OCI-LY7 (cell line): Measurements from ENCODE around the gene HPGDS. TPM values are rescaled to one million over a fixed set of nuclear protein-coding genes. Genes with fewer than 3 reads are reported as not detected.
"Not testable (repeated sequence)": the region's sequence is repeated elsewhere in the genome, so short reads cannot be mapped to it uniquely, and the experiment has no call there.

ENCODE experiments used
- BruUV-seq: library from RNA; stranded (reverse); fragments of 400-500 nt; replicated peaks from 2 replicates; lab custom pipeline; 2021; lab: Mats Ljungman, UMichigan
- CTCF ChIA-PET: fragments of 300-600 bp; sonication (Branson Sonifier 250); formaldehyde crosslinking; loops from one replicate; lab custom pipeline; 2022; ENCODE audit warnings: antibody characterized with exemption; ENCODE audit not compliant: unreplicated experiment; lab: Charles Lee
- POLR2A ChIA-PET: fragments of 300-600 bp; sonication (Branson Sonifier 250); formaldehyde crosslinking; loops from one replicate; lab custom pipeline; 2022; ENCODE audit warnings: antibody characterized with exemption; lab: Charles Lee
- DNase-seq: peaks from one replicate; pipeline ENCODE4 v3.0.0-alpha.2; 2015; ENCODE audit warnings: low spot score
- H2AFZ ChIP-seq: fragments of 200-600 bp; sonication (generic), shearing (Covaris generic); 2 replicates; pipeline ENCODE4 v1.6.1; 2014; ENCODE audit warnings: mild to moderate bottlenecking, antibody characterized with exemption, low read length, moderate library complexity
- H3K27ac ChIP-seq: fragments of 200-600 bp; sonication (generic); 2 replicates; pipeline ENCODE4 v1.5.1; 2014; ENCODE audit warnings: mixed run types, low read depth, mild to moderate bottlenecking, moderate library complexity, low read length, inconsistent platforms; ENCODE audit not compliant: poor library complexity, severe bottlenecking
- H3K36me3 ChIP-seq: fragments of 200-600 bp; sonication (generic); 2 replicates; pipeline ENCODE4 v1.6.1; 2014; ENCODE audit warnings: mild to moderate bottlenecking, antibody characterized with exemption, low read length, moderate library complexity, mixed read lengths; ENCODE audit not compliant: insufficient read depth
- H3K4me1 ChIP-seq: fragments of 200-600 bp; sonication (generic); 2 replicates; pipeline ENCODE4 v1.5.1; 2014; ENCODE audit warnings: mild to moderate bottlenecking, low read length; ENCODE audit not compliant: insufficient read depth, poor library complexity, severe bottlenecking
- H3K4me2 ChIP-seq: fragments of 200-600 bp; sonication (generic); 2 replicates; pipeline ENCODE4 v1.6.1; 2014; ENCODE audit warnings: mild to moderate bottlenecking, low read length
- H3K4me3 ChIP-seq: fragments of 200-600 bp; sonication (generic); 2 replicates; pipeline ENCODE4 v1.5.1; 2014; ENCODE audit warnings: mild to moderate bottlenecking, low read depth, low read length; ENCODE audit not compliant: poor library complexity, severe bottlenecking
- H3K79me2 ChIP-seq: fragments of 200-600 bp; sonication (generic); 2 replicates; pipeline ENCODE4 v1.6.1; 2016; ENCODE audit warnings: low read depth, mild to moderate bottlenecking, low read length, moderate library complexity, mixed read lengths; ENCODE audit not compliant: insufficient read depth
- H3K9me2 ChIP-seq: fragments of 200-600 bp; sonication (generic); 2 replicates; pipeline ENCODE4 v1.6.1; 2016; ENCODE audit warnings: mild to moderate bottlenecking, low read length, mixed read lengths; ENCODE audit not compliant: insufficient read depth
- H3K9me3 ChIP-seq: fragments of 200-600 bp; sonication (generic); 2 replicates; pipeline ENCODE4 v1.6.1; 2014; ENCODE audit warnings: mild to moderate bottlenecking, mixed run types, low read length, mixed read lengths
- H4K20me1 ChIP-seq: fragments of 200-600 bp; sonication (generic); 2 replicates; pipeline ENCODE4 v1.6.1; 2014; ENCODE audit warnings: mild to moderate bottlenecking, antibody characterized with exemption, low read length, moderate library complexity, mixed read lengths; ENCODE audit not compliant: insufficient read depth
- EZH2phosphoT487 ChIP-seq: fragments of 200-600 bp; sonication (generic); IDR thresholded peaks from 2 replicates; pipeline ENCODE4 v1.6.1; 2018; ENCODE audit warnings: low read depth, borderline replicate concordance, mild to moderate bottlenecking, mixed run types, antibody characterized with exemption, low read length, moderate library complexity, mixed read lengths
- intact Hi-C: fragments of 100-400 bp; cut with micrococcal nuclease; formaldehyde crosslinking; loops from one replicate; pipeline ENCODE4 v1.10.0; 2022; ENCODE audit not compliant: unreplicated experiment
- total RNA-seq, 2 experiments: library from RNA; depleted of rRNA in 1 of 2; stranded (reverse); fragments of >200 nt in 1 of 2; shearing (Covaris generic) in 1 of 2; gene quantifications; 2 replicates each; pipeline ENCODE4 v1.2.3, GENCODE V29; 2014 to 2022
- TF ChIP-seq, protein P1 (sequence below): fragments of 200-600 bp; sonication (generic); conservative IDR thresholded peaks from 2 replicates; pipeline ENCODE4 v1.5.1; 2014; ENCODE audit warnings: mild to moderate bottlenecking, antibody characterized with exemption, low read length, moderate library complexity, mixed read lengths

The HPGDS gene
- total RNA-seq, 2 experiments from 2014 or later, result not detected

DNA sequence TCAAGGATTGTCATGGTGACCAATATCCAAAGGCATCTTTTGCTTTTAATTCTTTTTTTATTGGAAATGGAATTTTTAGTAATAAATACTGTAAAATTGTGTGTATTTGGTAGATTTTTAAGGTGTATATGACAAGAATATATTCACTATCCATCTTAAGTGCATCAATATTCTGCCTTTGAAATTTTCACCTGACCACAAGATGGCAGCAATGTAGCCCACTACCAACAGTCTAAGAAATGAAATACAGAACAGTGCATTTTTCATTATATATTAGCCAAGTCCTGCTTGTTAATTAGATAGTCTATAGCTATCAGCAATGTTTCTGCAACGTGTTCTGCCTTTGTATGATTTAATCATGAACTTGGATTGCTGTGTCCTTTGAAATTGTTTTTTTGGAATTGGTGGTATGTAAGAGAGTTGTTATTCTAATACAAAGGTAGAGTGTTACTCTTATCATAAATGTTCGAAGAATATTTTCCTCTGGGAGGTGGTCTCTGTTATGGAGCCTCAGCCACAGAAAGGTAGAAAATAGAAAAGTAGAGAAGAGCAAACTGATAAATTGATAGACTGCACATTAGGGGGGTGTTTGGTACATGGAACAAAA, 38.2 kb downstream of the HPGDS start:
- intact Hi-C loops, result loop anchor here (2.0 to 5.0 kb wide), 2 partner anchors 86 to 293 kb away; no protein-coding TSS in a partner anchor
- H3K36me3 ChIP-seq, result no peaks in the 10 kb centered on the region
- no peaks in the 10 kb centered on the region for H3K9me3 ChIP-seq
- ChIA-PET CTCF (no interaction called here), POLR2A (interaction anchor here (0.5 to 0.9 kb wide), 2 partner anchors 44 to 121 kb away, joined by 3 read pairs; no protein-coding TSS in a partner anchor)
- no peak overlapping the region for H2AFZ ChIP-seq
- TF ChIP-seq, protein P1, sequence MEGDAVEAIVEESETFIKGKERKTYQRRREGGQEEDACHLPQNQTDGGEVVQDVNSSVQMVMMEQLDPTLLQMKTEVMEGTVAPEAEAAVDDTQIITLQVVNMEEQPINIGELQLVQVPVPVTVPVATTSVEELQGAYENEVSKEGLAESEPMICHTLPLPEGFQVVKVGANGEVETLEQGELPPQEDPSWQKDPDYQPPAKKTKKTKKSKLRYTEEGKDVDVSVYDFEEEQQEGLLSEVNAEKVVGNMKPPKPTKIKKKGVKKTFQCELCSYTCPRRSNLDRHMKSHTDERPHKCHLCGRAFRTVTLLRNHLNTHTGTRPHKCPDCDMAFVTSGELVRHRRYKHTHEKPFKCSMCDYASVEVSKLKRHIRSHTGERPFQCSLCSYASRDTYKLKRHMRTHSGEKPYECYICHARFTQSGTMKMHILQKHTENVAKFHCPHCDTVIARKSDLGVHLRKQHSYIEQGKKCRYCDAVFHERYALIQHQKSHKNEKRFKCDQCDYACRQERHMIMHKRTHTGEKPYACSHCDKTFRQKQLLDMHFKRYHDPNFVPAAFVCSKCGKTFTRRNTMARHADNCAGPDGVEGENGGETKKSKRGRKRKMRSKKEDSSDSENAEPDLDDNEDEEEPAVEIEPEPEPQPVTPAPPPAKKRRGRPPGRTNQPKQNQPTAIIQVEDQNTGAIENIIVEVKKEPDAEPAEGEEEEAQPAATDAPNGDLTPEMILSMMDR, result peak; percentile 87
- TF ChIP-seq EZH2phosphoT487, result no peak
- no peaks in the 10 kb centered on the region for H4K20me1 ChIP-seq
- peak; percentile 10 for DNase-seq
- H3K79me2 ChIP-seq, result no peaks in the 10 kb centered on the region
- no TSS peak for BruUV-seq
- no peak overlapping the region for H3K27ac ChIP-seq
- no peak overlapping the region for H3K4me3 ChIP-seq
- H3K4me1 ChIP-seq, result no peaks in the 10 kb centered on the region
- H3K4me2 ChIP-seq, result no peak overlapping the region
- no peaks in the 10 kb centered on the region for H3K9me2 ChIP-seq

DNA sequence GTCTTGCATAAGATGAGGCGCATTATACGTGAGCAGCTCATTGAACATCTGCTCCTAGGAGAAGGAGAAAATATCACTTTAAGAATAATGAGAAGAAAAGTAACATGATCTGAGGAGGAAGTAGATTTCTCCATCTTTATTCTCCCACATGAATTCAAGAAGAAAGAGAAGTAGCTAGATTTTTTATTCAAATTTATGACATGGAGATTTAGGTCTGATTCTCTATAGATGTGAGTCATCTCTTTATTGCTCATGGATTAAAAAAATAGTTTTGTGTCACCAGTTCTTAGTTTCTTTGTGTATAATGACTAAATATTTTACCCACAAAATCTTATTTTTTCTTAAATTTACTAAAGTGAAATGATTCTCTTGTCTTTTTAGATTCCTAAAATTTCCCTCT, 40.4 kb downstream of the HPGDS start:
- DNase-seq, result no peak
- no peaks in the 10 kb centered on the region for H3K9me3 ChIP-seq
- no peak overlapping the region for H2AFZ ChIP-seq
- TF ChIP-seq, protein P1, result no peak
- no peak for TF ChIP-seq EZH2phosphoT487
- H3K9me2 ChIP-seq, result no peaks in the 10 kb centered on the region
- intact Hi-C loops, result loop anchor here (5.0 kb wide), 1 partner anchor 295 kb away; no protein-coding TSS in a partner anchor
- no peaks in the 10 kb centered on the region for H3K4me1 ChIP-seq
- H3K27ac ChIP-seq, result no peak overlapping the region
- H3K79me2 ChIP-seq, result no peaks in the 10 kb centered on the region
- no peaks in the 10 kb centered on the region for H4K20me1 ChIP-seq
- CTCF ChIA-PET, result no interaction called here
- H3K36me3 ChIP-seq, result no peaks in the 10 kb centered on the region
- H3K4me2 ChIP-seq, result no peak overlapping the region
- POLR2A ChIA-PET, result interaction anchor here (0.9 to 1.2 kb wide), 2 partner anchors 13 to 27 kb away, joined by 3 read pairs; no protein-coding TSS in a partner anchor
- no TSS peak for BruUV-seq
- no peak overlapping the region for H3K4me3 ChIP-seq

DNA sequence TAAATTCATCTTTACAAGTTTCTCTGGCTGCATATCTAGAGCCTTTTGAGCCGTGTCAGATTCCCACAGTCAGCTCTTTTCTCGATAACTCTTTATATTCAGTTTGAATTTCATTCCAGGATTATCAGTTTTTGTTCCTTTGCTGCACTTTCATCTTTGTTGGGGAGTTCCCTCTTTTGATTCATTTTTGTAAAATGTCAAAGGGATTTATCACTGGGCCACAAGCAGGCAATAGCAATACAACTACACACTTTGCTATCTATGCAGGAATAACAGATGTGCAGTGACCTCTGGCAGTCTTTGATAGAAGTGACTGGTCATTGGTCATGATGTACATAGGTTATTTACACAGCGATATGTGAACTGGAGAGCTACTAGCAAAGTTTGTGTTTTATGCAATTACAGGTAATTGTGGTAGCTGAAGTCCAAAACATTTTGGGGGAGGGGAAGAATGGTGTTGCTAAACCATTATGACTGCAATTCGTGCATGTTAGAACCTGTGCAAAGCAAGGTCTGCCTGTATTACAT, 43.8 kb downstream of the HPGDS start:
- intact Hi-C loops, result no loop called here
- DNase-seq, result no peak
- ChIA-PET POLR2A (no interaction called here), CTCF (no interaction called here)
- no TSS peak for BruUV-seq
- H2AFZ ChIP-seq, result no peak overlapping the region
- no peaks in the 10 kb centered on the region for H3K79me2 ChIP-seq
- H3K27ac ChIP-seq, result no peak overlapping the region
- no peaks in the 10 kb centered on the region for H3K36me3 ChIP-seq
- no peaks in the 10 kb centered on the region for H3K9me2 ChIP-seq
- no peak overlapping the region for H3K4me2 ChIP-seq
- no peaks in the 10 kb centered on the region for H3K4me1 ChIP-seq
- no peaks in the 10 kb centered on the region for H4K20me1 ChIP-seq
- no peak overlapping the region for H3K4me3 ChIP-seq
- TF ChIP-seq, protein P1, result no peak
- no peak for TF ChIP-seq EZH2phosphoT487
- no peaks in the 10 kb centered on the region for H3K9me3 ChIP-seq

DNA sequence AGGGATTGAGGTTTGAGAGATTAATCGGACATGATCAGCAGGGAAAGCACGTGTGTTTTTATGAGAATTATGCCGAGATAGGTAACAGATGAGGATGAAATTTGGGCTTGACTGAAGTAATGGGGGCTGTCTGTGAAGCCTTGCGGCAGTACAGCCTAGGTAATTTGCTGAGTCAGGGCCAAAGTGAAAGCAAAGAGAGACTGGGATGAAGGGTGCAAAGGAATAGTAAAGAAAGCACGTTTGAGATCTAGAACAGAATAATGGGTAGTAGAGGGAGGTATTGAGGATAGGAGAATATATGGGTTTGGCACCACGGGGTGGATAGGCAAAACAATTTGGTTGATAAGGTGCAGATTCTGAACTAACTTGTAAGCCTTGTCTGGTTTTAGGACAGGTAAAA, 47.2 kb downstream of the HPGDS start:
- H3K9me3 ChIP-seq, CTCF ChIA-PET, POLR2A ChIA-PET, H3K4me2 ChIP-seq, H2AFZ ChIP-seq, H3K4me1 ChIP-seq, DNase-seq, H3K9me2 ChIP-seq, H3K79me2 ChIP-seq, H4K20me1 ChIP-seq, intact Hi-C loops, BruUV-seq, H3K4me3 ChIP-seq, H3K27ac ChIP-seq: not testable (repeated sequence)
- peaks cover 17% of the 10 kb centered on the region; the same call in 1 of the 2 replicates for H3K36me3 ChIP-seq
